IMR-90 (cell line): ENCODE results near the gene FAM114A2. TPM values are rescaled to one million over a fixed set of nuclear protein-coding genes. Genes with fewer than 3 reads are reported as not detected.

Experiments
- ATAC-seq: fragments of 200-7000 bp; cut with Tn5 transposase; 2 replicates; pipeline ENCODE4 v1.9.1; 2020; ENCODE audit warnings: low read depth, mild to moderate bottlenecking, moderate library complexity
- BruUV-seq: library from RNA; stranded (reverse); fragments of 400-500 nt; replicated peaks from 2 replicates; lab custom pipeline; 2021; lab: Mats Ljungman, UMichigan
- CTCF ChIA-PET: fragments of 300-600 bp; formaldehyde crosslinking; extraction: SDS; loops from one replicate; lab custom pipeline; 2021; ENCODE audit warnings: antibody characterized with exemption; lab: Yijun Ruan, JAX
- POLR2A ChIA-PET: fragments of 300-600 bp; sonication (Branson Sonifier 250); formaldehyde crosslinking; loops from one replicate; lab custom pipeline; 2022; ENCODE audit warnings: antibody characterized with exemption; ENCODE audit not compliant: unreplicated experiment; lab: Charles Lee
- DNase-seq: peaks from one replicate; pipeline ENCODE4 v3.0.0; 2013
- H2AFZ ChIP-seq: replicated peaks from 2 replicates; pipeline ENCODE3; 2013; ENCODE audit warnings: low read length, mild to moderate bottlenecking; ENCODE audit not compliant: poor library complexity
- H2AK5ac ChIP-seq: 2 replicates; pipeline ENCODE4 v1.6.1; 2013; ENCODE audit warnings: low read depth, low read length, inconsistent platforms
- H2AK9ac ChIP-seq: replicated peaks from 2 replicates; pipeline ENCODE3; 2013; ENCODE audit warnings: mild to moderate bottlenecking, low read depth, low read length, moderate library complexity; ENCODE audit not compliant: poor library complexity
- H2BK120ac ChIP-seq: 2 replicates; pipeline ENCODE4 v1.6.1; 2013; ENCODE audit warnings: low read depth, low read length, inconsistent platforms
- H2BK15ac ChIP-seq: 3 replicates; pipeline ENCODE4 v1.6.1; 2013; ENCODE audit warnings: low read depth, low read length, inconsistent platforms
- H2BK20ac ChIP-seq: 2 replicates; pipeline ENCODE4 v1.6.1; 2013; ENCODE audit warnings: low read depth, mild to moderate bottlenecking, inconsistent platforms, low read length, moderate library complexity
- H2BK5ac ChIP-seq: 2 replicates; pipeline ENCODE4 v1.6.1; 2013; ENCODE audit warnings: mild to moderate bottlenecking, low read depth, low read length, inconsistent platforms; ENCODE audit not compliant: poor library complexity, severe bottlenecking
- H3K14ac ChIP-seq: replicated peaks from 2 replicates; pipeline ENCODE4 v1.6.1; 2013; ENCODE audit warnings: low read depth, low read length, inconsistent platforms
- H3K18ac ChIP-seq: 2 replicates; pipeline ENCODE4 v1.6.1; 2013; ENCODE audit warnings: low read depth, low read length, control low read depth
- H3K23ac ChIP-seq: 2 replicates; pipeline ENCODE4 v1.6.1; 2013; ENCODE audit warnings: low read depth, low read length, inconsistent platforms
- H3K27ac ChIP-seq: 2 replicates; pipeline ENCODE4 v1.5.1; 2013; ENCODE audit warnings: mild to moderate bottlenecking, control low read depth, low read length; ENCODE audit not compliant: insufficient read depth
- H3K27me3 ChIP-seq: 2 replicates; pipeline ENCODE4 v1.6.1; 2013; ENCODE audit warnings: low read length; ENCODE audit not compliant: control insufficient read depth, insufficient read depth
- H3K36me3 ChIP-seq: 2 replicates; pipeline ENCODE4 v1.6.1; 2013; ENCODE audit warnings: low read length, mixed read lengths; ENCODE audit not compliant: control insufficient read depth, insufficient read depth
- H3K4ac ChIP-seq: 2 replicates; pipeline ENCODE4 v1.6.1; 2013; ENCODE audit warnings: low read depth, low read length, inconsistent platforms
- H3K4me1 ChIP-seq: 2 replicates; pipeline ENCODE4 v1.6.1; 2013; ENCODE audit warnings: low read length, mixed read lengths; ENCODE audit not compliant: control insufficient read depth, insufficient read depth
- H3K4me2 ChIP-seq: 2 replicates; pipeline ENCODE4 v1.6.1; 2013; ENCODE audit warnings: low read depth, mild to moderate bottlenecking, control low read depth, low read length, moderate library complexity
- H3K4me3 ChIP-seq: 2 replicates; pipeline ENCODE4 v1.5.1; 2013; ENCODE audit warnings: low read depth, mild to moderate bottlenecking, control low read depth, low read length, moderate library complexity; ENCODE audit not compliant: insufficient read depth
- H3K56ac ChIP-seq: 2 replicates; pipeline ENCODE4 v1.6.1; 2013; ENCODE audit warnings: low read length, inconsistent platforms; ENCODE audit not compliant: insufficient read depth; ENCODE audit errors: extremely low read depth
- H3K79me1 ChIP-seq, 2 experiments: 2 replicates each; pipeline ENCODE4 v1.6.1; 2013; ENCODE audit warnings: low read length in 2 of 2, inconsistent platforms in 1 of 2, low read depth in 1 of 2
- H3K9ac ChIP-seq: 2 replicates; pipeline ENCODE4 v1.6.1; 2013; ENCODE audit warnings: low read depth, low read length, control low read depth
- H3K9me1 ChIP-seq: 2 replicates; pipeline ENCODE4 v1.6.1; 2013; ENCODE audit warnings: low read length, inconsistent platforms; ENCODE audit not compliant: insufficient read depth
- H3K9me3 ChIP-seq: 2 replicates; pipeline ENCODE4 v1.6.1; 2013; ENCODE audit warnings: low read length; ENCODE audit not compliant: control insufficient read depth, insufficient read depth
- H4K20me1 ChIP-seq: 2 replicates; pipeline ENCODE4 v1.6.1; 2013; ENCODE audit warnings: low read length, inconsistent platforms; ENCODE audit not compliant: insufficient read depth
- H4K5ac ChIP-seq: 2 replicates; pipeline ENCODE4 v1.6.1; 2013; ENCODE audit warnings: mild to moderate bottlenecking, low read depth, low read length, control low read depth
- H4K8ac ChIP-seq, 2 experiments: 2 replicates each; pipeline ENCODE4 v1.6.1; 2013; ENCODE audit warnings: low read depth in 2 of 2, low read length in 2 of 2, control low read depth in 1 of 2, inconsistent platforms in 1 of 2
- H4K91ac ChIP-seq: 2 replicates; pipeline ENCODE4 v1.6.1; 2013; ENCODE audit warnings: low read depth, low read length, inconsistent platforms; ENCODE audit not compliant: insufficient read depth
- BHLHE40 ChIP-seq: fragments of 150-350 bp; IDR thresholded peaks from 2 replicates; pipeline ENCODE4 v1.6.1; 2016; ENCODE audit warnings: mild to moderate bottlenecking, low read depth, low read length
- CEBPB ChIP-seq: IDR thresholded peaks from 2 replicates; pipeline ENCODE4 v1.6.1; 2012; ENCODE audit warnings: low read depth, low read length, improper control_type of control experiment
- CHD1 ChIP-seq: IDR thresholded peaks from 2 replicates; pipeline ENCODE4 v1.6.1; 2012; ENCODE audit warnings: low read depth, low read length, improper control_type of control experiment
- MAFK ChIP-seq: IDR thresholded peaks from 2 replicates; pipeline ENCODE4 v1.6.1; 2012; ENCODE audit warnings: low read depth, low read length, improper control_type of control experiment
- MAZ ChIP-seq: IDR thresholded peaks from 2 replicates; pipeline ENCODE4 v1.6.1; 2012; ENCODE audit warnings: low read depth, mild to moderate bottlenecking, low read length, improper control_type of control experiment, moderate library complexity, borderline replicate concordance
- MXI1 ChIP-seq: IDR thresholded peaks from 2 replicates; pipeline ENCODE4 v1.6.1; 2012; ENCODE audit warnings: low read depth, mild to moderate bottlenecking, low read length, moderate library complexity, borderline replicate concordance
- NFE2L2 ChIP-seq: fragments of 150-350 bp; IDR thresholded peaks from 2 replicates; pipeline ENCODE4 v1.6.1; 2016; ENCODE audit warnings: low read depth, mild to moderate bottlenecking, low read length
- POLR2A ChIP-seq: IDR thresholded peaks from 2 replicates; pipeline ENCODE4 v1.6.1; 2012; ENCODE audit warnings: mild to moderate bottlenecking, low read depth, low read length
- RCOR1 ChIP-seq: IDR thresholded peaks from 2 replicates; pipeline ENCODE4 v1.6.1; 2012; ENCODE audit warnings: mild to moderate bottlenecking, low read length, improper control_type of control experiment; ENCODE audit not compliant: insufficient replicate concordance
- RFX5 ChIP-seq: IDR thresholded peaks from 2 replicates; pipeline ENCODE4 v1.8.0; 2012; ENCODE audit warnings: low read depth, mild to moderate bottlenecking, low read length, moderate library complexity
- SMC3 ChIP-seq: fragments of 150-350 bp; IDR thresholded peaks from 2 replicates; pipeline ENCODE4 v1.6.1; 2016; ENCODE audit warnings: low read depth, mild to moderate bottlenecking, antibody characterized with exemption, low read length, moderate library complexity
- USF2 ChIP-seq: fragments of 150-350 bp; IDR thresholded peaks from 2 replicates; pipeline ENCODE4 v1.6.1; 2017; ENCODE audit warnings: mild to moderate bottlenecking, antibody characterized with exemption, low read length, low read depth
- dilution Hi-C: fragments of 300-500 bp; cut with HindIII; formaldehyde crosslinking; loops from one replicate; pipeline ENCODE4 v1.14.3; 2018; ENCODE audit warnings: low sequenced_read_pairs; ENCODE audit not compliant: unreplicated experiment
- in situ Hi-C: fragments of 300-500 bp; cut with MboI; formaldehyde crosslinking; loops from 3 replicates; pipeline ENCODE4 v1.14.3; 2019; ENCODE audit warnings: low sequenced_read_pairs, inconsistent platforms, mixed read lengths
- intact Hi-C: fragments of 100-400 bp; cut with micrococcal nuclease; formaldehyde crosslinking; loops from 2 replicates; pipeline ENCODE4 v1.10.0; 2022
- polyA plus RNA-seq, 3 experiments: library from polyadenylated mRNA; depleted of rRNA; stranded (reverse); fragments of >200 nt; gene quantifications; 2 replicates each; pipeline ENCODE4 v1.2.3, GENCODE V29; 2012; ENCODE audit warnings: low replicate concordance in 1 of 3
- total RNA-seq: library from RNA; depleted of rRNA; stranded (reverse); fragments of >200 nt; gene quantifications from 2 replicates; pipeline ENCODE4 v1.2.3, GENCODE V29; 2012
- TF ChIP-seq, protein P1 (sequence below): fragments of 150-350 bp; IDR thresholded peaks from 2 replicates; pipeline ENCODE4 v1.6.1; 2016; ENCODE audit warnings: low read depth, mild to moderate bottlenecking, low read length, moderate library complexity, borderline replicate concordance

FAM114A2 gene
- total and polyA plus RNA-seq, 2 of the 4 experiments (the other 2 are of a cell fraction): 13.2 to 41.2 TPM

DNA sequence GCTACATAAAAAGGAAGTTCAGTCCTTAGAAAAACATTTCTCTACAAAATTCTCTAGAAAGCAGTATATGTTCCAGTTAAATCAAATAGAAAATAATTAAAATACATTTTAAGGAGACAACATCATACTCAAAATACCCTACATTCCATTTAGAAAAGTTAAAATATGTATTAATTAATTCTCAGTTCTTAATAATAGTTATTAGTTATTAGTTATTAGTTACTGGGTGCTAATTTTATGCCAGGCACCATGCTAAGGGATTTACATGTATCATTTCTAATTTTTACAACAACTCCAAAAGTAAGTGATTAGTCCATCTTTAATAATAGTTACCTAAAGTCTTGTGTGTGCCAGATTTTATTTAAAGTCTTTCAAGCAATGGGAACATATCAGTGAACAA is 38.0 kb downstream of the FAM114A2 start:
- intact Hi-C loops: no loop called here
- Histone ChIP-seq H3K27me3 (no peaks in the 10 kb centered on the region), H3K4me2 (no peak overlapping the region), H4K8ac (no peak overlapping the region), H3K4ac (no peak overlapping the region), H3K79me1 (no peaks in the 10 kb centered on the region), H2BK15ac (no peak overlapping the region), H2BK5ac (no peak overlapping the region), H3K56ac (no peak overlapping the region), H3K4me3 (no peak overlapping the region), H3K27ac (no peak overlapping the region), H4K91ac (no peak overlapping the region), H3K9me3 (no peaks in the 10 kb centered on the region), H2AK9ac (no peak overlapping the region), H2AK5ac (no peak overlapping the region), H3K18ac (no peak overlapping the region), H4K20me1 (no peaks in the 10 kb centered on the region), H2BK120ac (no peak overlapping the region), H3K4me1 (no peaks in the 10 kb centered on the region), H2BK20ac (no peak overlapping the region), H3K9ac (no peak overlapping the region), H3K9me1 (no peaks in the 10 kb centered on the region), H2AFZ (no peak overlapping the region), H4K5ac (no peak overlapping the region), H3K23ac (no peak overlapping the region), H3K36me3 (0 out of 2 replicates have a peak, but pooled peaks cover 2% of the 10 kb centered on the region), H3K14ac (no peak overlapping the region)
- no TSS peak for BruUV-seq
- DNase-seq (no peak), ATAC-seq (no peak)
- ChIA-PET POLR2A (no interaction called here), CTCF (no interaction called here)
- in situ Hi-C loops: no loop called here
- dilution Hi-C loops: no loop called here
- TF ChIP-seq, protein P1, sequence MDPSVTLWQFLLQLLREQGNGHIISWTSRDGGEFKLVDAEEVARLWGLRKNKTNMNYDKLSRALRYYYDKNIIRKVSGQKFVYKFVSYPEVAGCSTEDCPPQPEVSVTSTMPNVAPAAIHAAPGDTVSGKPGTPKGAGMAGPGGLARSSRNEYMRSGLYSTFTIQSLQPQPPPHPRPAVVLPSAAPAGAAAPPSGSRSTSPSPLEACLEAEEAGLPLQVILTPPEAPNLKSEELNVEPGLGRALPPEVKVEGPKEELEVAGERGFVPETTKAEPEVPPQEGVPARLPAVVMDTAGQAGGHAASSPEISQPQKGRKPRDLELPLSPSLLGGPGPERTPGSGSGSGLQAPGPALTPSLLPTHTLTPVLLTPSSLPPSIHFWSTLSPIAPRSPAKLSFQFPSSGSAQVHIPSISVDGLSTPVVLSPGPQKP: no peak
- TF ChIP-seq MXI1 (no peak), MAFK (no peak), CEBPB (no peak), BHLHE40 (no peak), RFX5 (no peak), USF2 (no peak), CHD1 (no peak), POLR2A (no peak), SMC3 (no peak), MAZ (no peak), NFE2L2 (no peak), RCOR1 (no peak)
